WERI-Rb-1 (cell line): ENCODE data around the gene TYRP1.

Experiments used
- DNase-seq: peaks from one replicate; pipeline ENCODE4 v3.0.0-alpha.2; 2020
- H3K27ac ChIP-seq: fragments of 250-450 bp; sonication (Bioruptor Pico); 2 replicates; pipeline ENCODE4 v1.5.1; 2020; ENCODE audit warnings: mild to moderate bottlenecking, moderate library complexity
- H3K27me3 ChIP-seq: fragments of 250-450 bp; sonication (Bioruptor Pico); 2 replicates; pipeline ENCODE4 v1.5.1; 2021; ENCODE audit warnings: mild to moderate bottlenecking, low read depth, moderate library complexity; ENCODE audit not compliant: insufficient read depth, severe bottlenecking
- H3K36me3 ChIP-seq: fragments of 250-450 bp; sonication (Bioruptor Pico); 2 replicates; pipeline ENCODE4 v1.5.1; 2020; ENCODE audit warnings: mild to moderate bottlenecking, moderate library complexity
- H3K4me3 ChIP-seq: 2 replicates; pipeline ENCODE4 v1.5.1; 2011; ENCODE audit warnings: low read depth, mild to moderate bottlenecking, control low read depth, low read length
- H3K9me3 ChIP-seq: fragments of 250-450 bp; sonication (Bioruptor Pico); 2 replicates; pipeline ENCODE4 v1.5.1; 2021; ENCODE audit warnings: mild to moderate bottlenecking, moderate library complexity; ENCODE audit not compliant: severe bottlenecking
- TF ChIP-seq, protein P1 (sequence below): IDR thresholded peaks from 2 replicates; pipeline ENCODE4 v1.5.1; 2011; ENCODE audit warnings: low read depth, mild to moderate bottlenecking, control low read depth, inconsistent platforms, low read length

TYRP1 gene

DNA sequence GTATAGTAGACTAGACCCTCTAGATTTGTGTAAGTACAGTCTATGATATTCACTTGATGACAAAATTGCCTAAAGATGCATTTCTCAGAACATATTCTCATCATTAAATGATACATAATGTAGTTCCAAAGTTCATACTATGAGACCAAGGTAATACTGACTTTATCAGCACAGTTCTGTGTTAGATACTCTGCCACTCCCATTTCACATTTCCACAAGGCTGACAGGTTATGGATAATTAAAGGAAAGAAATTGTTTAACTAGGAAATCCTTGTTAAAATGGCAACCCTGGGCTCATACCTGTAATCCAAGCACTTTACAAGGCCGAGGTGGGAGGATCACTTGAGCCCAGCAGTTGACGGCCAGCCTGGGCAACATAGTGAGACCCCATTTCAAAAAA, 33.6 kb downstream of the TYRP1 start:
- Histone ChIP-seq H3K4me3 (no peak overlapping the region), H3K27me3 (no peaks in the 10 kb centered on the region), H3K9me3 (no peaks in the 10 kb centered on the region), H3K27ac (no peak overlapping the region), H3K36me3 (no peaks in the 10 kb centered on the region)
- DNase-seq, result no peak
- TF ChIP-seq, protein P1, sequence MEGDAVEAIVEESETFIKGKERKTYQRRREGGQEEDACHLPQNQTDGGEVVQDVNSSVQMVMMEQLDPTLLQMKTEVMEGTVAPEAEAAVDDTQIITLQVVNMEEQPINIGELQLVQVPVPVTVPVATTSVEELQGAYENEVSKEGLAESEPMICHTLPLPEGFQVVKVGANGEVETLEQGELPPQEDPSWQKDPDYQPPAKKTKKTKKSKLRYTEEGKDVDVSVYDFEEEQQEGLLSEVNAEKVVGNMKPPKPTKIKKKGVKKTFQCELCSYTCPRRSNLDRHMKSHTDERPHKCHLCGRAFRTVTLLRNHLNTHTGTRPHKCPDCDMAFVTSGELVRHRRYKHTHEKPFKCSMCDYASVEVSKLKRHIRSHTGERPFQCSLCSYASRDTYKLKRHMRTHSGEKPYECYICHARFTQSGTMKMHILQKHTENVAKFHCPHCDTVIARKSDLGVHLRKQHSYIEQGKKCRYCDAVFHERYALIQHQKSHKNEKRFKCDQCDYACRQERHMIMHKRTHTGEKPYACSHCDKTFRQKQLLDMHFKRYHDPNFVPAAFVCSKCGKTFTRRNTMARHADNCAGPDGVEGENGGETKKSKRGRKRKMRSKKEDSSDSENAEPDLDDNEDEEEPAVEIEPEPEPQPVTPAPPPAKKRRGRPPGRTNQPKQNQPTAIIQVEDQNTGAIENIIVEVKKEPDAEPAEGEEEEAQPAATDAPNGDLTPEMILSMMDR, result no peak

DNA sequence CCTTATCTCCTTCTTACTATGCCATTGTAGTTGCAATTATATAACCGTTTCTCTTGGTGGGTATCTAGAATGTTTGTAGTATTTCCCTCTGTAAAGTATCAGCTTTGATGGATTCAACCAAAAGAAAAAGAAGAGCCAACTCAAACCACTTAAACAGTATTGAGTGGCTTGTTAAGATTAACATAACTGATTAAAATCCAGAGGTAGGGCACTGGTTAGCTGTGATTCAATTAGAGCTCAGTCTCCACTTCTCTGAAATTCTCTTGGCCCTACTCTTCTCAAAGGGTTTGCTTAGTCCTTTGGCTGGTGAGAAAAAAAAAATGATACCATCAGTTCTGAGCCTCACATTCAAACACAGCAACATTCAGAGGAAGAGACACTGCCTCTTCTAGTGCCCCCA, 37.0 kb downstream of the TYRP1 start:
- Histone ChIP-seq H3K27ac (no peak overlapping the region), H3K27me3 (no peaks in the 10 kb centered on the region), H3K36me3 (no peaks in the 10 kb centered on the region), H3K9me3 (peaks cover 4% of the 10 kb centered on the region), H3K4me3 (no peak overlapping the region)
- DNase-seq, result no peak
- TF ChIP-seq, protein P1, result no peak

DNA sequence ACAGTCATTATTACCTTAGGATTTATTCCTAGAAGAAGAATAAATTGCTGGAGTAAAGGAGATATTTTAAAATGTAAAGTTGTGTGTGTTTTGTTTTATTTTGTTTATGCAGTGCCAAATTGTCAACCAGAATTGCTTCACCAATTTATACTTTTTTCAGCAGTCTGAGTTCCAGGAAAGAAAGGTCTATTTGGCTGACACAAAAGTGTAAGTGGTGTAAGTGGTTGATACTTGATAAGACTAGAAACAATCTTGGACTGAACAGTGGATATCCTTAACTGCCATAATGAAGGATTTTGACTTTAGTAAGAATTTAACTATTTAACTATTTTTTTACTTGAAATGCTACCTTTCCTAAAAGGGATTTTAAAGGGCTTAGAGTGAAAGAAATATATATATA, 37.7 kb downstream of the TYRP1 start:
- Histone ChIP-seq H3K4me3 (no peak overlapping the region), H3K27me3 (no peaks in the 10 kb centered on the region), H3K9me3 (peaks cover 4% of the 10 kb centered on the region), H3K27ac (no peak overlapping the region), H3K36me3 (no peaks in the 10 kb centered on the region)
- TF ChIP-seq, protein P1, result no peak
- no peak for DNase-seq

DNA sequence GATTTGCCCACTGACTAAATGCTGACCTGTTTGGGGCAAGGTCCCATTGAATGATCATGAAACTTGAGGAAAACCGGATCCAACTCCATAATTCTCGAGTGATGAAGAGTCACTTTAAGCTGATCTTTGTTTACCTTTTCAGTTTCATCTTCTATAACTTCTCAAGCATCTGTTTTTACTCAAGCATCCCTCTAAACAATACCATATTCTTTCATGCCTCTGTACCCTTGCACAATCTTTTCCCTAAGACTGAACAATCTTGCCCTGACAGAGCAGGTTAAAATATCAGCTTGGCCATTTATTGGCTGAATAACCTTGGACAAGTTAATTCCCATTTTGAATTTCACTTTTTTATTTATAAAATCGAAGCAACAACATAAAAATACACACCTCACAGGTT, 39.8 kb downstream of the TYRP1 start:
- Histone ChIP-seq H3K9me3 (peaks cover 4% of the 10 kb centered on the region), H3K4me3 (no peak overlapping the region), H3K27ac (no peak overlapping the region), H3K36me3 (no peaks in the 10 kb centered on the region), H3K27me3 (no peaks in the 10 kb centered on the region)
- DNase-seq, result no peak
- TF ChIP-seq, protein P1, result no peak

DNA sequence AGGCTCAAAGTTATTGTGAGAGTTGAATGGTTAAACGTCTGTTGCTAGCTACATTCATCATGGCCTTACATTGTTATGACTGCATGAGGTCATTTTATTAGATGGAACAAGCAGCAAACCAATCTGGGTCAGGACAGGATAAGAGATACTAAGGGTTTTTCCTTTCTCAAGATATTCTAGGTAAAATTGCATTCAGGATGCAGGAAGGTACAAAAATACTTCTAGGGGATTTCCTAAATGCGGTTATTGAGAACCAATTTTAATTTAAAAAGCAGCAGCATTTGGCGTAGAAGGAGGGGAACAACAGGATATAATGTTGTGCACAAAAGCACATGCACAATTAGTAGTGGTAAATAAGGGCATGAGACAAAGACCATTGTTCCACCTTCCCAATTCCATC, 42.5 kb downstream of the TYRP1 start:
- H3K4me3 ChIP-seq, result no peak overlapping the region
- DNase-seq, result no peak
- no peaks in the 10 kb centered on the region for H3K36me3 ChIP-seq
- H3K9me3 ChIP-seq, result peaks cover 4% of the 10 kb centered on the region
- TF ChIP-seq, protein P1, result no peak
- no peak overlapping the region for H3K27ac ChIP-seq
- no peaks in the 10 kb centered on the region for H3K27me3 ChIP-seq

DNA sequence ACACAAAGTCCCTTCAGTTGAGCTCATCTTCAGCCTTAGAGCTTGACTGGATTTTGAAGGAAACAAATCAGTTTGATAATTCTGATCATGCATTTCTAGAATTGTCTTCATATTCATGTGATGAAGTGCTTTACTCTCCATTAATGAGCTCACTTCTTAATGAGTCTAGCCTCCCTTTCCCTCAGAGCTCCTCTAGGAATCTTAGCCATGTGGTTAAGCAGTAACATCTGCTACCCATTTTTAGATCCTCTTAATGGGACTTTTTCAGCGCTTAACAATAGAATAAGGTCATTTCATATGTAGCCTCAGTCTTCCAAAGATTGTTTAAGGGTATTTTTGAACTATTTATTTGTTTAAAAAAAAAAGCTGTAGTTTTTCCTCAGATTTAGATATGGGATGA, 44.7 kb downstream of the TYRP1 start:
- Histone ChIP-seq H3K27ac (no peak overlapping the region; the same call in 1 of the 2 replicates), H3K27me3 (no peaks in the 10 kb centered on the region), H3K4me3 (no peak overlapping the region), H3K36me3 (no peaks in the 10 kb centered on the region), H3K9me3 (peaks cover 4% of the 10 kb centered on the region)
- no peak for DNase-seq
- TF ChIP-seq, protein P1, result no peak
